GM18505 (cell line): ENCODE results near the gene STAB2.

Source experiments
- ATAC-seq: cut with Tn5 transposase; IDR thresholded peaks from one replicate; pipeline ENCODE4 v1.9.1; 2021; ENCODE audit not compliant: unreplicated experiment
- POLR2A ChIP-seq: IDR thresholded peaks from 4 replicates; pipeline ENCODE4 v1.6.1; 2011; ENCODE audit warnings: borderline replicate concordance; ENCODE audit not compliant: insufficient read depth, insufficient read length; ENCODE audit errors: extremely low read depth

Gene STAB2

GRCh38 chr12:103566398-103566797 lies 20.7 kb upstream of the STAB2 start:
- TF ChIP-seq POLR2A = no peak
- ATAC-seq = no peak

GRCh38 chr12:103569278-103569677 lies 17.8 kb upstream of the STAB2 start:
- TF ChIP-seq POLR2A = no peak
- ATAC-seq = no peak

- ATAC-seq = no peak
These were observed 15.8 kb upstream of the STAB2 start for GRCh38 chr12:103571286-103571685.

GRCh38 chr12:103572312-103573045 lies 14.6 kb upstream of the STAB2 start:
- ATAC-seq = no peak
- TF ChIP-seq POLR2A = no peak

More at GRCh38 chr12:103571286-103571685, 15.8 kb upstream of the STAB2 start:
- TF ChIP-seq POLR2A = no peak

GRCh38 chr12:103573185-103573584 lies 13.9 kb upstream of the STAB2 start:
- TF ChIP-seq POLR2A = no peak
- ATAC-seq = no peak

- no peak for ATAC-seq
- TF ChIP-seq POLR2A = no peak
These were observed 8.1 kb upstream of the STAB2 start for GRCh38 chr12:103578926-103579325.

GRCh38 chr12:103580026-103580425 lies 7.0 kb upstream of the STAB2 start:
- no peak for TF ChIP-seq POLR2A

GRCh38 chr12:103583008-103583407 lies 4.1 kb upstream of the STAB2 start:
- ATAC-seq = no peak
- no peak for TF ChIP-seq POLR2A

More at GRCh38 chr12:103580026-103580425, 7.0 kb upstream of the STAB2 start:
- ATAC-seq = no peak

- no peak for TF ChIP-seq POLR2A
- ATAC-seq = no peak
These were observed 941 bp upstream of the STAB2 start for GRCh38 chr12:103586132-103586531.

- ATAC-seq = no peak
- TF ChIP-seq POLR2A = no peak
These were observed 1.6 kb downstream of the STAB2 start for GRCh38 chr12:103588680-103589079.

- TF ChIP-seq POLR2A = no peak
- ATAC-seq = no peak
These were observed 2.4 kb downstream of the STAB2 start for GRCh38 chr12:103589517-103589916.

- ATAC-seq = no peak
- TF ChIP-seq POLR2A = no peak
These were observed 3.2 kb downstream of the STAB2 start for GRCh38 chr12:103590271-103590670.

- ATAC-seq = no peak
These were observed 9.9 kb downstream of the STAB2 start for GRCh38 chr12:103596981-103597380.

GRCh38 chr12:103599274-103599673 lies 12.2 kb downstream of the STAB2 start:
- ATAC-seq = no peak
- no peak for TF ChIP-seq POLR2A

More at GRCh38 chr12:103596981-103597380, 9.9 kb downstream of the STAB2 start:
- TF ChIP-seq POLR2A = no peak

- no peak for TF ChIP-seq POLR2A
- ATAC-seq = no peak
These were observed 14.1 kb downstream of the STAB2 start for GRCh38 chr12:103600967-103601728.

- no peak for TF ChIP-seq POLR2A
- ATAC-seq = no peak
These were observed 33.3 kb downstream of the STAB2 start for GRCh38 chr12:103620395-103620794.
